GM18951 (cell line): ENCODE results near the gene MROH2A.
"Not testable (repeated sequence)": the region's sequence is repeated elsewhere in the genome, so short reads cannot be mapped to it uniquely, and the experiment has no call there.

Source experiments
- POLR2A ChIP-seq: IDR thresholded peaks from 4 replicates; pipeline ENCODE4 v1.6.1; 2011; ENCODE audit warnings: mild to moderate bottlenecking; ENCODE audit not compliant: insufficient read length, insufficient read depth; ENCODE audit errors: extremely low read depth
- in situ Hi-C: fragments of 300-500 bp; cut with MboI; formaldehyde crosslinking; loops from one replicate; pipeline ENCODE4 v1.12.0; 2022; ENCODE audit warnings: low sequenced_read_pairs, mixed read lengths, inconsistent platforms; ENCODE audit not compliant: unreplicated experiment

Gene MROH2A, protein sequence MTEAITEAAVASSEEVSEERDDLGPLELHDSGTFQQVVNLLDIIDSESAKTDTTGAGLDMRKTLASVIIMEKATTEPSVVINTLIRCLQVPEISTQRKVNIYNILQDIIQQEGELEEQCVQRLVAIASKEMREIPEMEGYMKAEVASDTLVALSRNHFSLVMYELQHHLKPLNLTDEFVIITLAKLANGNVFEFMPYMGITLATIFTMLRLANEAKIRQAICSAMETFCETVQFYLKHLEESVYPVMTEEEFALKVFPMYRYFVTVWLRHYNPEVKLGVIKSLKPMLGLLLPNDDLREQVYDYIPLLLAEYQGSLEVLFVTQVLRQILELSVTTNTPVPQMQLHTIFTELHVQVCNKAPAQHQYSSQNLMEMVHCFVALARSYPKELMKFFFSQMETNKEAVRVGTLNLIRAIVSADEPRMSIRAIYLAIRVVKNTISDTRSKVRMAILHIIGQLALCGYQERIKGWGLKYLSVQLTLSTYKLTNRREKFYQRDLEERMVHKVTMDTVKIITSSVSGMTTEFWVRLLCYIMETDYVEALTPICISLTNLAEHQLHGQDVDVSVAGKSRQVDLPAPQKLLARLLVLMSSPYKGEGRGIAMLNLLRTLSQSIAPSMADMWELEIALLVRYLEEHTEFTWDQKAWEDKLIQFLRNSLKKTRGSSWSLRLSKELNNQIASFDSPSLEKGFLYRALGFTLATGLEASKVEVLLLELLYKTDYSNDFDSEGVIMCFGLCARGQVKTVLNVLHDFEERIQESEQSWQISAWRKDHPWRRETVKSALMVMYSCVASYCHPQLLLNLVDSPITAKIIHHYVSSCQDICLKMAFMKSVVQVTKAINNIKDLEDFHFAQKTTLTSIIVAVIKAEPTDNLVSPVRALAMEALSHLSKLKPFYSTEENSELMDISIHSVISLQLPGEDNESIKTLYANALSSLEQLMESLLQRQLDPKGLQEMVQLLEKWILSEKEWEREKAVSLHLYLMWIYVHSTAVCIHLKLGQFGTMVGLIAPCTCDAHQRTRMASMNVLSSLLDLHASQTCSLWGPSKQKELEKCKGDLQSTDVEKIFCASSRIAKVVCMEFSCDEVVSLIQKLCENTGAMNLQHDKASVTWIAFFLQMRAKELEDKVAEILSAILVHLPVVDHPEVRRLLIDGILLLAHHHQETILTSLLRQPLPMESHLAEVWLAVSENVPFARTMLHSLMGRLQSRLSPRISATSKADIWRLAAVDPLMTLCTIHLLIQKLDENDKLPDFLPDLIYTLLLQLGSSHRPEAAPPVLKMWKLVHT (N-terminal part only)

DNA sequence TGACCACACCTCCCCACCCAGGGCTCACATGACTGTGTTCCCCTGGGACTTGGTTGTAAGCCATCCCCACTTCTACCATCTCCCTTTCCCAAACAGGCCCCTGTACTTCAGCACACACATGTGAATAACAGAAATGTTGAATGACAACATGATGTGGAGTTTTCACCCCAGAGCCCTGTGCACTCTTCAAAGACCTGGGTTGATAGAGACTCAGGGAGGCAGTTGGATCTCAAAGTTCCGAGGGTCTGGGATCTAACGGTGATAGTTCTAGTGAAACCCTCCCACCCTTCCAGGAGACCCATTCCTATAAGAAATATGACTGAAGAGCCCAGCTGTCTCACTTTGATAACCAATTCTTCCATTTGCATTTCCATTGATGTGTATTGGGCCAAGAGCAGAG is at the start of gene MROH2A:
TSS of gene MROH2A (plus strand) at position 301 of the 400 bp plus-strand sequence. CDS start 1,029 bp downstream, outside the sequence.
- in situ Hi-C loops: no loop called here
- no peak for TF ChIP-seq POLR2A

DNA sequence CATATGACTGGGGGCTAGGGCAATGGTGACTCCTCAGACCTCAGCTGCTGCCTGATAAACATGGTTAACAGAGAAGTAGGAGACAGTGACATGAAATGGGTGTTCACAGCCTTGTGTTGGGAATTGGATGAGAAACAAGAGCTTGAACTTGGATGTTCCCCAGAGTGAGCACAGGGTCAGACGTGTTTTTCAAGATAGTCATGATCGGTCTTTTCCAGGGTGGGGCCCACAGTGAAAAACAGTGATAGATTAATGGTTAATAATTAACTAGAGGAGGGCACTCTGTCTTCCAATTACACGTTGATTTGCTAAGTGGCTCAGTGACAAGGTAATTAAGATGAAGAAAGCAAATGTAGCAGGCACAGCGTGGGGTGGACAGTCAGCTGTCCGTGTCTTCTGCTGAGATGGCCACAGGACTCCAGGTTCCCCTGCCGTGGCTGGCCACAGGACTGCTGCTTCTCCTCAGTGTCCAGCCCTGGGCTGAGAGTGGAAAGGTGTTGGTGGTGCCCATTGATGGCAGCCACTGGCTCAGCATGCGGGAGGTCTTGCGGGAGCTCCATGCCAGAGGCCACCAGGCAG is 49.3 kb upstream of the MROH2A start, which contains the start of gene UGT1A3:
TSS of gene UGT1A3 (plus strand) at position 320 of the 579 bp plus-strand sequence. CDS start at position 405, 85 bp downstream.
- in situ Hi-C loops: no loop called here
- no peak for TF ChIP-seq POLR2A

DNA sequence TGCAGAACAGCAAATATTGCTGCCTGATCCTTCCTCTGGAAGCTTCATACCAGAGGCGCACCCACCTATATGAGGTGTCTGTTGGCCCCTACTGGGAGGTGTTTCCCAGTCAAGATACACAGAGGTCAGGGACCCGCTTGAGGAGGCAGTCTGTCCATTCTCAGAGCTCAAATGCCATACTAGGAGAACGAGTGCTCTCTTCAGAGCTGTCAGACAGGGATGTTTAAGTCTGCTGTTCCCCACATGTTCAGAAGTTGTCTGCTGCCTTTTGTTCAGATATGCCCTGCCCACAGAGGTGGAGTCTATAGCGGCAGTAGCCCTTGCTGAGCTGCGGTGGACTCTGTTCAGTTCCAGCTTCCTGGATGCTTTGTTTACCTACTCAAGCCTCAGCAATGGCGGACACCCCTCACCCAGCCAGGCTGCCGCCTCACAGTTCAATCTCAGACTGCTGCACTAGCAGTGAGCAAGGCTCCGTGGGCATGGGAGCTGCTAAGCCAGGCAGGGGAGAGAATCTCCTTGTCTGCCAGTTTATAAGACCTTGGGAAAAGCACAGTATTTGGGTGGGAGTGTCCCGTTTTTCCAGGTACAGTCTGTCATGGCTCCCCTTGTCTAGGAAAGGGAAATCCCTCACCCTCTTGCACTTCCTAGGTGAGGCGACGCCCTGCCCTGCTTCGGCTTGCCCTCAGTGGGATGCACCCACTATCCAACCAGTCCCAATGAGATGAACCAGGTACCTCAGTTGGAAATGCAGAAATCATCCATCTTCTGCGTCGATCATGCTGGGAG is 41.1 kb upstream of the MROH2A start:
- in situ Hi-C loops: not testable (repeated sequence)

DNA sequence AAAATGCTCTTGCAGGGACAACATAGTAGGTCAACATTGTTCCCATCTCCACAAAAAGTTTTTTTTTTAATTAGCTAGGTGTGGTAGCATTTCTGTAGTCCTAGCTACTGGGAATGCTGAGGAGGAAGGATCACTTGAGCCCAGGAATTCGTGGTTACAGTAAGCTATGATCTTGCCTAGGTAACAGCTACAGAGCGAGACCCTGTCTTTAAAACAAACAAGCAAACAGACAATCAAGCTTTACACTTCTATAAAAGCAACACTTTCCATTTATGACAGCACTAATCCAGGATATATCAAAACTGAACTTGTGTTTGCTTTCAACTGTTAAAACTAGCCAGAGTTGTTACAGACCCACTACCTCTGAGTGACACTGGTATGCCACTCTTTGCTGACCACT is 37.3 kb upstream of the MROH2A start:
- in situ Hi-C loops: no loop called here

DNA sequence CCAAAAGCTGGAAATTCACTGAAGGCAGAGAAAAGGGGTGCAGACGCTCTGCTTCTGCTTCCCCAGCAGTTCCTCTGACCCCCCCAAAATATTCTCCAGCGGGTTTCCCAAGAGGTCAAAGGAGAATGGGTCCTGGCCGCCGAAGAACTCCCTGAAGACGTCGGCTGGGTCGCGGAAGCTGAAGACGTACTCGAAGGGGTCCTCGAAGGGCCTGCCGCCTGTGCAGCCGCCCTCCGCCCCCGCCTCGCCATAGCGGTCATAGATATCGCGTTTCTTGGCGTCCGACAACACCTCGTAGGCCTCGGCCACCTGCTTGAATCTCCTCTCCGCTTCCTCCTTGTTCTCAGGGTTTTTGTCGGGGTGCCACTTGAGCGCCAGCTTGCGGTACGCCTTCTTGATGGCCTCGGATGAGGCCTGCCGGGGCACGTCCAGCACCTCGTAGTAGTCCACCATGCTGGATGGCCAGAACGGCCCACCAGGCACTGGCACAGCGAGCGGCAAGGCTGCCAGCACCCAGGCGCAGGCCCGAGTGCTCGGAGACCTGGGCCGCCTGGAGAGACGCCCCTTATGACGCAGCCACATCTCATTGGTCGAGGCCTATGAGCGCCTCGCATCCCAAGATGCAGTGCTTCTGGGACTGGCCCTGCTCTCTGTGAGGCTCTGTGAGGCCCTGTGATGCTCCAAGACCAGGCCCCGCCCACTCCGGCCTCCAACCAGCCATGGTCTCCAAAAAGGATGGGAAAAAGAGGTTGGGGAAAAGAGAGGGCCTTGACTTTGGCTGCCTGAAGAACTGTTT is 34.5 kb upstream of the MROH2A start:
- TF ChIP-seq POLR2A: no peak
- in situ Hi-C loops: no loop called here

More for the DNA sequence above, 37.3 kb upstream of the MROH2A start:
- no peak for TF ChIP-seq POLR2A

DNA sequence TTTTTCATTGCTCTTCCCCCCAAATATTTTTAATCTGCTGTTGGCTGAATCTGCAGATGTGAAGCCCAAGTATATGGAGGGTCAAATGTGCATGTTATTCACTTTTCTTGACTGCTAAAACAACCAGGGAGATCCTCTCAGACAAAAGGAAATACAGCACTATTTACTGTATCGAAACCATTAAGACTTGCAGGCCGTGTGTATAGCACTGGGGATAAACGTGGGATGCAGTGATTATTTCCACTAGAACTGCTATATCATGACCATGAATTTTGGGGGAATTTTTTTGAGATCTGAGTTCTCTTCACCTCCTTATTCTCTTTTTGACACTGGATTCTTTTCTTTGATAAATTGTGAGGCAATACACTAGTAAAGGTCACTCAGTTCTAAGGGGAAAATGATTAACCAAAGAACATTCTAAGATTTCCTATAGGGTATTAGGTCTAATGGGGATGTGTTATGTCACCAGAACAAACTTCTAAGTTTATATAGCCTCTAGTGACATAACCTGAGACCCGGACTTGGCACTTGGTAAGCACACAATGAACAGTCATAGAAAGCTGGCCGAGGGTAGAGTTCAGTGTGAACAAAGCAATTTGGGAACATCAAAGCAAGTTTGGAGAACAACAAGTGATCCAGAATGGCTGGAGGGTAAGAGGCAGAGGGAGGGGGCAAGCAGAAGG is 32.9 kb upstream of the MROH2A start:
- no peak for TF ChIP-seq POLR2A

DNA sequence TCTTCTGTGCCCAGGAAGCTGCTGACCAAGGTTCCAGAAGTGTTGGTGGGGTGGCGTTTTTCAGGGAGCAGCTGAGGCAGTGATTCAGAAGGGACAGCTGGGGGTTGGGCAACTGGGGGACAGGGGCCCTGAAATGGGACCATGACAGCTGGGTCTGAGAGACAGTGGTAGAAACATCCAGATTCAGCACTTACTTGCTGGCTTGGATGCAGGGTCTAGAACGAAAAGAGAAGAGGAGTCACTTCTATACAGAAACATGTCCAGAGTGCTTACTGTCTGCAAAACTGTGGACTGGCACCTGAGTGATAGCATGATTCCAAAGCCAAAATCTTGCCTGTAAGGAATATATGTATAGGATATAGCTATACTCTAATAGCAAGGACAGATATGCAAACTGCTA is 32.3 kb upstream of the MROH2A start:
- in situ Hi-C loops: not testable (repeated sequence)

More for the DNA sequence above, 32.9 kb upstream of the MROH2A start:
- in situ Hi-C loops: no loop called here

DNA sequence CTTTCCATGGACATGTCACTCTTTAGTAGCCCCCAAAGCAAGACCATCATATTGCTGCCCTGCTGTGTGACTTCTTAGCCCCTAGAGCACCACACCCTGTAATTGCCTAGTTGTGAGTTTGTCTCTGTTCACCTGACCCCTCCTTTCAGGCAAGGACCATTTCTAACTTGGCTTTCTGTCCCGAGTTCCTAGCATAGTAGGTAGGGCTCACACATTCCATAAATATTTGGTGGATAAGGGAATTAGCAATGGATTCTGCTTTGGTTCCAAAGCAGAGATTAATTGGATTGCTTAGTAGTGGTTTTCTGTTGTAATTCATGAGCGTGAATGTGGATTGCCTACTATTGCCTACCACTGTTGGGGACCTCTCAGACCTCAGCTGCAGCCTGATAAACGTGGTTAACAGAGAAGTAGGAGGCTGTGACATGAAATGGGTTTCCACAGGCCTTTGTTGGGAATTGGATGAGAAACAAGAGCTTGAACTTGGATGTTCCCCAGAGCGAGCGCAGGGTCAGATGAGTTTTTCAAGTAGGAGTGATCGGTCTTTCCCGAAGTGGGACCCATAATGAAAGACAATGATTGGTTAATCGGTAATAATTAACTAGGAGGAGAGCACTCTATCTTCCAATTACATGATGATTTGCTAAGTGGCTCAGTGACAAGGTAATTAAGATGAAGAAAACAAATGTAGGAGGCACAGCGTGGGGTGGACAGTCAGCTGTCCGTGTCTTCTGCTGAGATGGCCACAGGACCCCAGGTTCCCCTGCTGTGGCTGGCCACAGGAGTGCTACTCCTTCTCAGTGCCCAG is 31.5 kb upstream of the MROH2A start:
- TF ChIP-seq POLR2A: no peak
- in situ Hi-C loops: no loop called here

DNA sequence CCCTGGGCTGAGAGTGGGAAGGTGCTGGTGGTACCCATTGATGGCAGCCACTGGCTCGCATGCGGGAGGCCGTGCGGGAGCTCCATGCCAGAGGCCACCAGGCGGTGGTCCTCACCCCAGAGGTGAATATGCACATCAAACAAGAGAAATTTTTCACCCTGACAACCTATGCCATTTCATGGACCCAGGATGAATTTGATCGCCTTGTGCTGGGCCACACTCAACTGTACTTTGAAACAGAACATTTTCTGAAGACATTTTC is 30.9 kb upstream of the MROH2A start:
- TF ChIP-seq POLR2A: no peak
- in situ Hi-C loops: no loop called here

DNA sequence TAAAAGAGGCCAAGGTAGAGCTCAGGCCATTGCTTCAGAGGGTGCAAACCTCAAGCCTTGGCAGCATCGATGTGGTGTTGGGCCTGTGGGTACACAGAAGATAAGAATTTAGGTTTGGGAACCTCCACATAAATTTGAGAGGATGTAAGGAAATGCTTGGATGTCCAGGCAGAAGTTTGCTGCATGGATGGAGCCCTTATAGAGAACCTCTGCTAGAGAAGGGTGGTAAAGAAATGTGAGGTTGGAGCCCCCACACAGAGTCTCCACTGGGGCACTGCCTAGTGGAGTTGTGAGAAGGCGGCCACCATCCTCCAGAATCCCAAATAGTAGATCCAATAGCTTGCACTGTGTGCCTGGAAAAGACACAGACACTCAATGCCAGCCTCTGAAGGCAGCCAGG is 27.4 kb upstream of the MROH2A start:
- in situ Hi-C loops: not testable (repeated sequence)

DNA sequence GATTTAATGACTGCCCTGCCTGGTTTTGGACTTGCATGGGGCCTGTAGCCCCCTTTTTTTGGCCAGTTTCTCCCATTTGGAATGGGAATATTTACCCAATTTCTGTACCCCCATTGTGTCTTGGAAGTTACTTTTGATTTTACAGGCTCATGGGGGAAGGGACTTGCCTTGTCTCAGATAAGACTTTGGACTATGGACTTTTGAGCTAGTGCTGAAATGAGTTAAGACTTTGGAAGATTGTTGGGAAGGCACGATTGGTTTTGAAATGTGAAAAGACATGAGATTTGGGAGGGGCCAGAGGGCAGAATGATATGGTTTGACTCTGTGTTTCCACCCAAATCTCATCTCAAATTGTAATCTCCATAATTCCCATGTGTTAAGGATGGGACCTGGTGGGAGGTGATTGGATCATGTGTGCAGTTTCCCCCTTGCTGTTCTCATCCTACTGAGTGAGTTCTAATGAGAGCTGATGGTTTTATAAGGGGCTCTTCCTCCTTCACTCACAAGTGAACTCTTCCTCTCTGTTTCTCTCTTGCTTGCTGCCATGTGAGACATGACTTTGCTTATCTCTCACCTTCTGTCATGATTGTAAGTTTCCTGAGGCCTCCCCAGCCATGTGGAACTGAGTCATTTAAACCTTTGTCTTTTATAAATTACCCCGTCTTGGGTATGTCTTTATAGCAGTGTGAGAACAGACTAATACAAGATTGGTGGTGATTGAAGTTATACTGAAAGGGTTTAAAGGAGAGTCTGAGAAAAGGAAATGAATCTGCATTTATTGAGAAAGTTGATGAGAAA is 26.7 kb upstream of the MROH2A start:
- in situ Hi-C loops: not testable (repeated sequence)
